ENCODE measurements around the gene IGSF6.

GRCh38 chr16:21698169-21699032 is 46.0 kb upstream of the IGSF6 start:
- TF ChIP-seq POLR2A (IDR thresholded peaks at IDR 0.05; ENCODE audit: low read depth, low read length) (no peak), POLR2AphosphoS5 (IDR thresholded peaks at IDR 0.05; ENCODE audit: low read depth, low read length) (no peak)
